ENCODE data around the gene BABAM2.

The BABAM2 gene

DNA sequence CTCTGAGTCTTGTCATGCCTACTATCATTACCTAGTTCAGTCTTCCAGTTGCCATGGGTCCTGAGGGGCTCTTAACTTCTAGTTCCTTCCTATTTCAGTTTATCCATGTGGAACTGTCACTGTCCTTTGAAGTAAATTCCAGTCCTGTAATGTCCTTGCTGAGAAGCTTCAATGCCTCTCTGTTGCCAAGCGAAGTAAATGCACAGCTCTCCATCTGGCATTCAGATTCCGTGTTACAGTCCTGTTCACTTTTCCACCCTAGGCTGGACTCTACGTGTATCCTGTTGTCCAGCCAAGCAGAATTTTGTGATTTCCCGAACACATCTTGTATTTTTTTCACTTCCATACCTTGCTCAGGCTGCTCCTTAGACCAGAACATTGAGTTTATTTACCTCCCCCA is 245.3 kb downstream of the BABAM2 start:
- DNase-seq, result no peak

GRCh38 chr2:28136556-28136955 is 246.0 kb downstream of the BABAM2 start:
- DNase-seq, result no peak

DNA sequence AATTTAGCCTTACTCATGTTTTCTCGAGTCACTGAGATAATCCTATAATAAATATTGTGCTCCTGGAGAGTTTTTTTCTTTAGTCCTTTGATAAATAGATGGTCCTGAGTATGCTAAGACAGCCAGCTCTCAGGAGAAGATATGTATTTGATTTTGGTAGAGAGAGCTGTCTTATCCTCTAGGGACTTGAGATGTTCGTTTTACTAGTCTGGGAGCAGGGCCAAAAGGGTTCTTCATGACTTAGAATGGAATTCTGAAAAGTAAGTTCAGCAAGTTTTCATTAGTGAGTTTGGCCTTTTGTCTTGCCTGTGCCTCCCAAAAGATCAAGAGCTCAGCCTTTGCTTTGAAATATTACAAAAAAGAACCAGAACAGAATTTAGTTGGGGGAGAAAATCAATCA is 246.7 kb downstream of the BABAM2 start:
- DNase-seq, result no peak

DNA sequence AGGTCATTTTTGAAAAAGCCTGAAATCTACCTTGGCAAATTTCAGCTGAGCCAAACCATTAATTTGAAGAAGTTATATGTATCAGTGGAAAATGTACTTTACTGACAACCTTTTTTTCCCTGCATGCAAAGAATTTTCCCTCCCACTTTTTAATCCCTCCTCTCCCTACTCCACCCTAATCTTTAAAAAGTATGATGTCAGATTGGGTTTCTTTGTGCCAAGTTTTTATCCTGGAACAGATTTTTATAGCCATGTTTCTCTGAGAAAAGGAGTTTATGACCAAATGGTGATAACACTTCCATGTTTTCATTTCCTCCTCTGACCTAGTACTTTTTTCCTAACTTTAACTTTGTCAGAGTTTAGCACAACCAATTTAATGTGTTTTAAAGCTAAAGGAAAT is 251.9 kb downstream of the BABAM2 start:
- DNase-seq, result no peak

- DNase-seq, result no peak
These were observed 257.5 kb downstream of the BABAM2 start for GRCh38 chr2:28148000-28148399.

DNA sequence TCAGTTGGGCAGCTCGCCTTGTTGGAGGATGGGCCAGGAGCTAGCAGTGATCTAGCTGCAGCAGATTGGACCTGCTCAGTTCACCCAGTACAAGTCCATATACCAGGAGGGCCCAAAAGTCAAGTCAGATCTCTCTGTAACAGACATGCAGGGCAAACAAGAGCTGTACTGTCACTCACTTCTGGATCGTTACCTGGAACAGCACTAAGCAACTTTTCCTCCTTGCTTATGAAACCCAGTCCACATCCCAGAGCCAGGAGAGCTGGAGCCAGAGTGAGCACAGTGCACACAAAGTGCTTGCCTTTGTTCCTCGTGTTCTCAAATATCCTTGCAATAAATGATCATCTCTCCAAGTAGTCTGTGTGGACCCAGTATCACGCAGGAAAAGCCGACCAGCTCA is 258.0 kb downstream of the BABAM2 start:
- DNase-seq, result no peak

- DNase-seq, result no peak
These were observed 259.8 kb downstream of the BABAM2 start for GRCh38 chr2:28150236-28150915.

- DNase-seq, result no peak
These were observed 260.5 kb downstream of the BABAM2 start for GRCh38 chr2:28150994-28151393.

DNA sequence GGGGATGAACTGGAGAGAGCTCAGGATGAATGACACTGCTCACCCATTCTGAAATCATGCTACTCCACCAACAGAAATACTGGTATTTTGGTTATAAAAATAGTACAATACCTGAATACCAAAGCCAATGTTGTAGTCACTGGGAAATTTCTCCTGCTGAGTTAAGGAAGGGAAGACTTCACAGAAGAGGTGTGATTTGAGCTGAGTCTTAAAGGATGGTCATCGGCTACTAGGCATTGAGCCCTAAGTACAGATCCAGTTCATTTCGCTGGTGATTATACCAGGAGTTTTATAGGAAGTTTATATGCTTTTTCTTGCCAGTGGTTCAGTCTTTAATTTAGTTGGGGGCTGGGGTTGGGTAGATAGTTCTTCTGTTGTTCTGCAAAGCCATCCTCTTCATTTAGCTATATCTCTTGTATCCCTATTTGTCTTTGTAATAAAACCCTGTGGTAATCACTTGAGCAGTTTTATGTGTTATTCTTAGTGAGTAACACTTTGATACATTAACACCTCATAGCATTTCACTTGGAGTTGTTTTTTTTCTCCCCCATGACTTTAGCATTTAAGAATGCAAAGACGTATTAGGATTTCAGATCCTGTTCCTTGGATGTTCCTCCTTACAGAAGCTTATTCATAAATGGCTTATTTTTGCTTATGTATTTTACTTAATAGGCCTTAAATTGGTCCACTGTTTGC is 262.2 kb downstream of the BABAM2 start:
- no peak for DNase-seq

GRCh38 chr2:28153851-28154250 is 263.3 kb downstream of the BABAM2 start:
- no peak for DNase-seq

DNA sequence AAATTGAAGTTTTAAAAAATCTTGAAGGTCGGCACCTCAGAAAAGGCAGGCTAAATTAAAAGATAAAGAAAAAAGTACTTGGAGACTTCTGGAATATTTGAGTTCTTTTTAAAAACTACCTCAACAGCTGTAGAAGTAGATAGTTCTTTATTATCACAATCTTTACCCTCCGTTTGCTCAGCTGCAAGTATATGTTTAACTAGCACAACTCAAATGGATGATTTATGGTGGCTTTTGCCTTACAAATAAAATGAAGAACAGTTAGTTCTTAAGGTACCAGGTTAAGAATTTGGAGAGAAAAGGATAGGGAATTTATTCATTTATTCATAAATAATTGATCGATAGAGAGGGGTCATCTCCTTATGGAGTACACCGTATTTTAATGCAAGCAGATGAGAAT is 264.6 kb downstream of the BABAM2 start:
- DNase-seq, result no peak

- DNase-seq, result no peak
These were observed 265.1 kb downstream of the BABAM2 start for GRCh38 chr2:28155627-28156026.

GRCh38 chr2:28158791-28159190 is 268.3 kb downstream of the BABAM2 start:
- DNase-seq, result no peak

- no peak for DNase-seq
These were observed 270.5 kb downstream of the BABAM2 start for GRCh38 chr2:28160986-28161425.

- DNase-seq, result no peak
These were observed 270.9 kb downstream of the BABAM2 start for GRCh38 chr2:28161466-28161865.

GRCh38 chr2:28162564-28162963 is 272.0 kb downstream of the BABAM2 start:
- no peak for DNase-seq

DNA sequence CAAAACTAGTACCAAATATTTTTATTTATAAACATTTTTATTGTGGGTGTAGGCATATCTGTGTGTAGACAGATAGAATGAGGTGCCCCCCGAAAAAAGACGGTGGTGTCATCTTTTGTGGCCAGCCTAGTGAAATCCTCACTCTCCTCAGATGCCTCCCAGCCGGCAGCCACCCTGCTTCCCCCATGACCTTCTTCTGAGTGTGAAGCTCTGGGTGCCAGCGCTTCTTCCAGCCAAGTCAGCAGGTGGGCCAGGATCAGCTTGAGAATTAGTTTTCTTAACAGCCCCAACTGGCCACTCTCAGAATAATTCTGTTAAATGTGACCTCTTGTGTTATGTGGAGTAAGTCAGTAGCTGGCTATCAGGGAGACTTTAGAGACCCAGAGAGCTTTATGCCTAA is 272.5 kb downstream of the BABAM2 start:
- DNase-seq, result no peak

DNA sequence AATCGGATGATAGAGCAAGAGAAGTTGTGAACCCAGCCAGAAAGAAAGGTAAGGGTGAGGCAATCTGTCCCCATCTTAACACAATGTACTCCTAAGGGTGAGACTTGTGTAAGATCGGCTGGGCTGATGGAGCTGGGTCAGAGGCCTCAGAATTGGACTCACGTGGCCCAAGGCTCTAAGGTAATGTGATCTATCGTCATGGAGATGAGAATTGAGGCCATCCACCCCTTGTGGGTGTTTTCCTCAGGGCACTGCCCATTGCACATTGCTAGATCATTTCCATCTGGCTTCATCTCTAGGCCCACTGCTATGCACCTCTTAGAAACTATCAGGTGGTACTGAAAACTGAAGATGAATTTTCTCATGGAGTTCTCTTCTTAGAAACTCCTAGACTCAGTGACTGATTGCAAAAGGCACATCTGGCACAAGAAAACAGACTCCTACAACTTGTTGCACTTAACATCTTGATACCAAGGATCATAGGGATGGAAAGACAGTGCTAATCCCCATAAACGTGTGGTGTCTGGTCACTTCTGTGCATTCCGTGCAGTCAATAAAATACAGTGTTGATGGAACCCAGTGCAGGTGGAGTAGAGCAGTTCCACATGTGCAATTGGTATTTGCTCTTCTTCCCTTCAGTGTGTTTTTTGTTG is 273.2 kb downstream of the BABAM2 start:
- DNase-seq, result no peak

GRCh38 chr2:28164280-28164801 is 273.8 kb downstream of the BABAM2 start:
- DNase-seq, result no peak

DNA sequence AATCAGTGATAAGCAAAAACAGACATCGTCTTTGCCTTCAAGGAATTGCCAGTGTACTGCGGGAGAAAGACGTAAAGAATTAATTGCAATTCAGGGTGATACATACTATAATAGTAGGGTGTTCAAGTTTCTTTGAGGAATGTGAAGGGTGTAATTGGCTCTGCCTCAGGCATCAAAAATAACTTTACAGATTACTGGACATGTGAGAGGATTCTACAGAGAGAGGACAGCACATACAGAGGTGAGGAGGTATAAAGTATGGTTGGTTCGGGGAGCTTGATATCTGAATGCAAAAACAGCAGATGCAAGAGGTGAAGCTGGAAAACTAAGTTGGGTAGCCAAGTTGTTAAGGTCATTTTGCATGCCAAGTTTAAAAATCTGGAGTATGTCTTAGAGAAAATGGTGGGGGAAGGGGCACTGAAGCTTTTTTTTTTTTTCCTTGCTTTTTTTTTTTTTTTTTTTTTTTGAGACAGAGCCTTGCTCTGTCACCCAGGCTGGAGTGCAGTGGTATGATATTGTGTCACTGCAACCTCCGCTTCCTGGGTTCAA is 274.6 kb downstream of the BABAM2 start:
- DNase-seq, result no peak

GRCh38 chr2:28166956-28167355 is 276.4 kb downstream of the BABAM2 start:
- DNase-seq, result no peak

DNA sequence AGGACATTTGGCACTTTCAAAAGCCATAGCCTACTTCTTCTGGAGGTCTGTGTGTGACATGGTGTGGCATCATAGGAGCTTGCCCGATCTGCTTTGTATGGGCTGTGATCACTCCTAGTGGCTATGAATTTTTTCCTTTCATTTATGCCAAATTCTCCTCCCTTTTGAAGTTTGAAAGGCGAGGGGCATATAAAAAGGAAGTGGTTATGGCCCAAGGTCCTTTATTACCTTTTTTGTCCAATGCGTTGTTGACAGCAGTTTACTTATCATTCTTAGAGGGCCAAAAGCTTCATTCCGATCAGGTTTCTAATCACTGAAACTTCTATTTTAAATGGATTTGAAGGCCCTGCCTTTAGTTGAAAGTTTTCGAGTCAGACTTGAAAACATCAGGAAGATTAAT is 277.8 kb downstream of the BABAM2 start:
- DNase-seq, result no peak

DNA sequence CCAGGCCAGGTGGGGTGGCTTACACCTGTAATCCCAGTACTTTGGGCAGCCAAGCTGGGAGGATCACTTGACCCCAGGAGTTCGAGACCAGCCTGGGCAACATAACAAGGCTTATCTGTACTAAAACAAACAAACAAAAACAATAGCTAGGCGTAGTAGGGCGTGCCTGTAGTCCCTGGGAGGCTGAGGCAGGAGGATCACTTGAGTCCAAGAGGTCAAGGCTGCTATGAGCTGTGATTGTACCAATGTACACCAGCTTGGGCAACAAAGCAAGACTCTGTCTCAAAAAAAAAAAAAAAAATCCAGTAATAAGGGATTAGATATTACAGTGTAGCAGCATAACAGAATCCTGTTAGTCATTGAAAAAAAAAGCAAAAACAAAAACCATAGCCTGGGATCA is 279.0 kb downstream of the BABAM2 start:
- no peak for DNase-seq

Measured in NCI-H187 (cell line).